Measurements from ENCODE around the gene ARAP3.

Gene ARAP3

DNA sequence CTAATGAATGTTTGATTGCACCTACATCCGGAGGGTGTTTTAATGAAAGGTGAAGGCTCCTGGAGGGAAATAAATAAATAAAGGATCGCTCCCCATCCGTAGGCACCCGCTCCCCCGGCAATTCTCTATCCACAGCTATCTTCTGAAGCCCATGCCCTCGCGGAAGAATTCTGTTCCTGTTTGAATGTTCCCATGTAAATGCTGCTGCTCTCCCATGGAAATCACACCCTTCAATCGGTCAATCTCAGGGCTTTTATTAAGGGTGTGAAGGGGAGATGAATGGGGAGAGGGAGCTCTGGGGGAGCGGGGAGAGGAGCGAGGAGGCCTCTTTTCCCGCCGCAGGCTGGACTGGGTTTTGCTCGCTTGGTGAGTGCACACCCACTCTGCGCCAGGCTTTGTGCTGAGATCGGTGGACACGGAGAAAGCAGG is 21.1 kb upstream of the ARAP3 start:
- no peak for DNase-seq (ENCODE audit: low spot score)

DNA sequence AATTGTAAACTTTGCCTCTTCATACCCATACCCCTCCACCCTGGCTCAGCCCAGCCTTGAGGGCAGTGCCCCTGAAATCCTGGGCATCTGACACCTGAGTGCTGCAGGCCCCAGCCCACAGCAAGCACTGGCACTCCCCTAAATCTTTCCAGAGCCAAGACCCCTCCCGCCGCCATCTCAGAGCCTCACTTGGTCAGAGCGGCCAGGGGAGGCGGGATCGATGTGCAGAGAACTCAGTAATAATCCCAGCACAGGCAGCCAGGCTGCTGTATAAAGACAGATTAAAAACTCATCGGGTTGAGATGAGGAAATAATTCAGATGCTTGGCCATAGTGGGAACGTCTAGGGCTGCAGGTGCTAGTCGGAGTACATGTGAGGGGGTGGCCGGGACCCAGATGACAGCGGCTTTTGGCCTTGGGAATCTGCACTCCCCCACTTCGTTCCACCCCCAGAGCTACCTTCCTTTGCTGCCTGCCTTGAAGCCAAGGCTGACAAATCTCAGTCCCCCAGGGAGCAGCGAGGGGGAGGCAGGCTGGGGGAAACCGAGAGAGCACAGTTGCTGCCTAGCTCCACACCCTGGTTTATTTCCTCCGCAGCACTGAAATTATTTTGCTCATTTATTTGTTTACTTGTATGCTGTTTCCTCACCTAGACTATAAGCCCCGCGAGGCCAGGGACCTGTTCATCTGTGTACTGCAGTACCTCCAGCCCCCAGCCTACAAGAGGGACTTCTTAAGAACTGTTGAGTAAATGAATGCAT is 19.5 kb upstream of the ARAP3 start:
- no peak for DNase-seq (ENCODE audit: low spot score)

DNA sequence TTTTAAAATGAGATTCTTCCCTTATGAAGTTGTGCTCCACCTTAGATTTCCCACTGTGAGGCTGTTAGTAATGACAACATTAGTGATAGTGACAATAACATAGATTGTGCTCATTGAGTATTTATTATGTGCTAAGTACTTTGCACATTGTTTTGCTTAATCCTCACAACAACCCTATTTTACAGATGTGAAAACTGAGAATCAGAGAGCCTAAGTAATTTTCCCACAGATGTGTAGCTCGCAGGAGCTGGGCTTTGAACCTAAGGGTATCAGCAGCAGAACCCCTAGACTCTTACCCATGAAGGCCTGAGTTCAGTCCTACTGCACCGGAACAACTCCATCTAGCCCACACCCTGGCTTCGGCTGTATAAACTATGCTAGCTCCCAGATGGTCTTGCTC is 15.6 kb upstream of the ARAP3 start:
- DNase-seq (ENCODE audit: low spot score) = no peak

DNA sequence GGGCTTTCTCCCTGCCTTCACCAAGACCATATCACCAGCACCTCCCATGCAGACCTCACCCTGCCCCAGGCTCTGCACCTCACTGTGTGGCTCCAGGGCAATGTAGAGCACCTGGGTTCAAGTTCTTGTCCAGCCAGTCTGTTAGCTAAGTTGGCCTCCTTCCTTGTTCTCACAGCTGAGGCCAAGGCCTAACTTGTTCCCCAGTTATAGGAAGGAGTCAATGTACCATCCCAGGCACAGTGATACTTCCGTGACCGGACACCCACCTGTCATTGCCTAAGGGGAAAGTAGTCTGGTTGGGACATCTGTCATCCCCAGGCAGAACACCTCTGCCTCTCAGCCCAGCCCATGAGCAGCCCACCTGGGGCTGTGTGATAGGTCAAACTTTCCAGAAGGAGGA is 14.4 kb upstream of the ARAP3 start:
- DNase-seq (ENCODE audit: low spot score) = no peak

DNA sequence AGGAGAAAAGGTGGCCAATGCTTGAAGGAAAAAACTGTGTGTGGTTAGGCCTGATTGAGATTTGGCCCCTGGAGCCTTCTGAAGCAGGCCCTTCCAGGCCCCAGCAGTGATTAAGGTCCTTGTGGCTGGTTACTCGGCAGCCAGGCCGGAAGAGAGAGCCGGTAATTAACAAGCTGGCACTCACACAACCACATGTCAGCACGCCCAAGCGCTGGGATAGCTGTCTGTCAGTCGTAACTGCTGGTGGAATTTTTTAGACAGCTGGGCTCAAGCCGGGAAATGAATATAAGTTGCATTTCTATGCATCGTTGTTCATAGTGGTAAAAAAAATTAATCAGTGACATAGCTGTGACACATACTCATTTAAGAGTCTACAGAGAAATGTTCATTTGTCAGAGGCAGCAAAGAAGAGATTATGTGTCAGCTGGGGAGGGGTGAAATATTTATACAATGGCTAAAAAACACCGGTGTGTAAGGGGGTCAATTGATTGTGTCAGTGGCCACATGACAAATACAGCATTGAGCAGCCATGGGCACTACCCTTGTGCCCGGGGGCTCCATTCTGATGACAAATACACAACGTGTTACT is 13.7 kb upstream of the ARAP3 start:
- no peak for DNase-seq (ENCODE audit: low spot score)

DNA sequence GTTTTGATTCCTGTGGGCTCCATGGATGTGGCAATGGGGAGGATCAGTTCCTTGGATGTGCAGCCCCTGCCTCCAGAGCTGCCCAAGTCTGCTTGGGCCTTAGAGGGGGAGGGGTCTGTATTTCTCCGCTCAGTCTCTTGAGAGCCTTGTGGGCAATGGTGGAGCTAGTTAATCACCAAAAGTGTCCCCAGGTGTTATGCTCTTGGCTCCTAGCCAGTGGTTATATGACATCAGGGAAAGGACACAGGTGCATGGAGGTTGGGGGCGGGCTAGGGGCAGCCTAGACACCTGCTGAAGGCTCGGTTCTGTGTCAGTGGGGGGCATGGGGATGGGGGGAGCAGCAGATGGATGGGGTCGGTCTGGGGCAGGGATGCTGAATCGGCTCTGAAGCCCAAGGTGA is 12.4 kb upstream of the ARAP3 start:
- no peak for DNase-seq (ENCODE audit: low spot score)

DNA sequence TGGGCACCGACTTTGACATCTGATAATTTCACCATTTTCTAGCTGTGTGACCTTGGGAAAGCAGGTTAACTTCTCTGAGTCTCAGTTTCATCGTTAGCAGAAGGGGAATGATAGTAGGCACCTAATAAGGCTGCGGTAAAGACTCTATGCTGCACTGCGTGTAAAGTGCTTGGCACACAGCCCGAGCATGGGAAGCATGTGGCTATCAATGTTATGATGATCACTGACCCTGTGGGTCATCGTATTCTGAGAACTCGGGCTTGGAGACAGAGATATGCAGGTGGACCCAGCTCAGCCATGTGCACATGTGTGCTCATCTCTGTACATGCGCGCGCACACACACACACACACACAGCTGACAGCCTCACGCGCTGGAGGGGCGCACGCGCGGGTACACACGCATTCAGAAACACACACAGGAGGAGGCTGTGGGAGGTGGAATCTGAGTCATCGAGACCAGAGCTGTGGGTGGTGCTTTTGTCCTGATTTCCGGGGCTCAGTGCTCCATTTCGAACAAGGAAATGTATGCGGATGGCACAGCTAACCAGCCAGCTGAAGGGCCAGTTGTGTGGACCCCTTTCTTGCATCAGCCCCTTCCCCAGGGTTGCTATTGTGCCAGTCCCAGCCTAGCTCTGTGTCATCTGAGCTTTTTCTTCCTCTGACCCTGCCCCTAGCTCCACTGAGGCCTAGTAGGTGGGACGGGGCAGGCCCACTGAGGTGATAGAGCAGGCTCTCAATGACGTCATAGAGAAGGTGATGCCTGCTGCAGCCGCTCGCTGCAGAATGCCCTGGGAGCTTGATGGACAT is 11.1 kb upstream of the ARAP3 start:
- DNase-seq (ENCODE audit: low spot score) = peak; percentile 76

DNA sequence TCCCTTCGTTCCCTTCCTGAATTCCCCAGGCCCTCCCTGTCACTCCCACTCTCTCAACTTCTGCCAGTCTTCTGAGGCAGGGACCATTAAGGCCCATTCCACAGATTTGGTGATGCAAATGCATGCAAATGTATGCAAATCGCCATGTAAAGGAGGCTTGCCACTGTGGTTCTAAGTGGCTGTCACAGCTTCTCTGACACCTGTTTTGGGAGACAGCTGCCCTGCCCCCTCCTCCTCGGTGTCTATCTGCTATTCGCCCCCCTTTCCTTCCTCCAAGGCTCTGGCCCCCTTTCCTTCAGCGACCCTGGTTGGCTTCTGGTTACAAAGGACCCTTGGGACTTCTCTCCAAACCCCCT is 10.5 kb upstream of the ARAP3 start:
- no peak for DNase-seq (ENCODE audit: low spot score)

DNA sequence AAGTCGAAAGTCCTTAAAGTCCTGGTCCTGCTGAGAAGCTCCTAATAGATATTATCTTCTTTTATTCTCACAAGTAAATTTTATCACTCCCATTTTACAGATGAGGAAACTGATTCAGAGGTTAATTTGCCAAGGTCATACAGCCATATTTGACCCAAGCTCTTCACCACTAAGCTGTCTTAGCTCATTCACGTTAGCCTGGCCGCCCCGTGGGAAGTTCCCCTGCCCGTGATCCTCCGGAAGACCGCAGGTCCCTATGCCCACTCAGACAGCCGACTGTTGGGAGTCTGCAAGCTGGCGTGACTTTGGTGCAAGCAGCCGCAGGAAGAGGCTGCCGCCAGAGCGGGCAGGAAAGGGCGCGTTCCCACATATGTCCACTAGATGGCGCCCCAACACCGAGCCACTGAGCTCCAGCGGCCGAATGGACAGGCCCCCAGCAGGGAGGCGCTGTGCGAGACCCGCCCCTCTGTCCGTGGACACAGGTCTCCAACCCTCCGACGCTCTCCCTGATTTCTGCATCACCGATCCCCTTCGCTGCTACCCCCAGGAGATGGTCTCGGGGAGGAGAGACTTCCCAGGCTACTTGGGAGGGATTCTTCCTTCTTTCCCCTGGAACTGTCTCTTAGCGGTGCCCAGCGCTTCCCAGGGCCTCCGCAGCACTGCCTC is 10.0 kb upstream of the ARAP3 start:
- DNase-seq (ENCODE audit: low spot score) = peak; percentile 84

DNA sequence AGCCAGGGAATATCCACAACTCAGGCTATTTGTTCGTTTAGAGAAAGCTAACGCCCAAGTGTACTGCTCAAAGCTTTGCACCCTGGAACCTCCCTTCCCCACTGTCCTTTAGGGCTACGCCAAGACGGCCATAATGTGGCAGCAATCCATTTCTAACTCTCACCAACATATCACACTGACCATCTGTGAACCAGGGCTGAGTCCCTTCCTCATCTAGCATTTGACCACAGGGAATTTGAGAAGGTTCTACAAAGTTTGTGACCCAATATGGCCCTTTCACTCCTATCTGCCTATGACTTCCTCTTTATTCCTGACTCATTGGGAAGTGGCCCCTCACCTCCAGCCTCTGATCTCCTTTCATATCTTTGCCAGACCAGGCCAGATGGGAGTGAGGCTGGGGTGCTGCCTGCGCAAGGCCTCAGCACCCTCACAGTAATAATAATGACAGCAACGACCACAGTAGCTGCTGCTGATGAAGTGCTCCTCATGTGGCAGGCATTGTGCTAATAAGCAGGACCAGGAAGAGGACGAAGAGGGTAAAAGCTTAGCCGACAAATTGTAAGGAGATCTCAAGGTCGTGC is 9.3 kb upstream of the ARAP3 start:
- DNase-seq (ENCODE audit: low spot score) = no peak

DNA sequence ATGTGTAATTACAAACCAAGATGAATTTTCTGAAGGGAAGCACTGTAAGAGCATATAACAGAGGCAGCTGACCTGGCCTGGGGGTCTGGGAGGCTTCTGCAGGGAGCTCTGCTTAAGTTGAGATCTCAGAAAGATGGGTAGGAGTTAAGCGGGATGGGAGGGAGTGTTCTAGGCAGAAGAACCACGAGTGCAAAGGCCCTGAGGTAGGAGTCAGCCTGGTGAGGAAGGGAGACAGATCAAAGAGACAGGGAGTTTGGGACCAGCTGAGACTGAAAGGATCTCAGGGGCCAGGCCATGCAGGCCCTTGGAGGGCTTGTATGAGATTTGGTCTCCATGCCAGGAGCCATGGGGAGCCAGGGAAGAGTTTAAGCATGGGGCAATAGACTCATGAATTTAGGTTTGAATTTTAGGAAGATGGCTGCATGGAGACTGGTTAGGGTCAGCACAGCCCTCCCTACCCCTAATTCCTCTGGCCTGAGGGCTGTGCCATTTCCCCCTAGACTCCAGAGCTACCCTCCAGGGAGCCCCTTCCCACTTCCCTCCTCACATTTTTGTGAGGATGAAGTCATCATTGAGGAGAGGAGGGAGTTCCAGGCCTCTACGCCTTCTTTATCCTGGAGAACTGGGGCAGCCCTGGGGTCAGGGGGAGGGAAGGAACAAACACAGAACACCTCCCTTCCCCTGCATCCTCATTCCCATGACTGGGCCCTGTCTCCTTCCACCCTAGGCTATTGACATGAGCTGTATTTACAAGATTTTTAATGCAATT is 4.8 kb upstream of the ARAP3 start:
- DNase-seq (ENCODE audit: low spot score) = no peak

DNA sequence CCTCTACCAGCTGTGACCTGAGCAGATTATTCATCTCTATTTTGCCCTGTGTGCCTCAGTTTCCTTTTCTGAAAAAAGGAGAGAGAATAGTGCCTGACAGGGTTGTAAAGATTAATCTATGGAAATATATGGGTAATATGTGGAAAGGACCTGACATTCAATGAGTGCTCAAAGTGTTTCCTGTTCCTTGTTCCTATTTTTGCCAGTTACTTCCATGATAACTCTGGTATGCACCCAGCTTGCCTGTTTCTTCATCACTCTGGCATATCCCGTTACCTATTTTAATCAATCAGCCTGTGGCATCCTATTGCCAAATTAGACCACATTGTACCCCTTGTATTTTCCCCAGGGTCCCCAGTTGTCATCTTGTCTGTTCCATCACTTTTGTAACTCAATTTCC is 3.6 kb upstream of the ARAP3 start:
- DNase-seq (ENCODE audit: low spot score) = no peak

DNA sequence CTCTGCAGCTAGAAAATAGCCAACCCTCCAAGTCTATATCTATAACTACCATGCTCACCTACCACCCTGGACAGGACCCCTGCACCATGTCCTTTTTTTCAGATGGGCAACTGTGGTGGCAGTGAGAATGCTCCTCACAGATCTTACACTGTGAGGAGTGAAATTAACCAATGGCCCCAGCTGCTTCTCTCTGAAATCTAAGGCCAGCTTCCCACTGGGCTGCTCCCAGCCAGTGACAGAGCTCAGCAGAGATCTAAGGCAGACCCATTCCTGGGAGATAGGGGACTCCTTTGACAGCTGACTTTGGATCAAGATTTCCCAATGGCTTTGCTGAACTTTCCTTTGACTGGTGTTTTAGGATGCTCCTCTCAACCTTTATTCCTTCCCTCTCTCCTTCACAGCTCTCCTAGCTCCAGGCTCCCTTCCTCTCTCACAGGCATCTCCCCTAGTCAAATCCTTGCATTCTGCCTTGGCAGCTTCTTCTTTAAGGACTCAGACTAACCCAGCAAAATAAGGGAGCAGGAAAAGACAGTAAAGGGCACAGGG is 1.6 kb upstream of the ARAP3 start:
- no peak for DNase-seq (ENCODE audit: low spot score)

DNA sequence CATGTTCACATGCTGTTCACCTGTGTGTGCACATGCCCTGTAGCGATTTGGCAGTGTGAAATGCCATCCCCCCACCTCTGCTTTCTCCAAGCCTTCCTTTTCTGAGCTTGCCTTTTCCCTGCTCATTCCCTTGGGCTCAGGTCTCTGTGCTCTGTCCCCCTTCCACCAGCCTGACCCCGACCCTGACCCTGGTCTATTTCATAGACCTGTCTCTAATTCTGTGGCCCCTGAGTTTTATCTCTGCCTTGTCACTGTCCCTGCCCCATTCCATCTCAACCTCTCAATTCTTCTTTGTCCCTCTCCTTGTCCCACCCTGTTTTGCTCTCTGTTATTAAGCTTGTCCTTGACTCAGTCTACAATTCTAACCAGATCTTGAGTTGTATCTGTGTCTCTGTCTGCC is 735 bp downstream of the ARAP3 start:
- no peak for DNase-seq (ENCODE audit: low spot score)

DNA sequence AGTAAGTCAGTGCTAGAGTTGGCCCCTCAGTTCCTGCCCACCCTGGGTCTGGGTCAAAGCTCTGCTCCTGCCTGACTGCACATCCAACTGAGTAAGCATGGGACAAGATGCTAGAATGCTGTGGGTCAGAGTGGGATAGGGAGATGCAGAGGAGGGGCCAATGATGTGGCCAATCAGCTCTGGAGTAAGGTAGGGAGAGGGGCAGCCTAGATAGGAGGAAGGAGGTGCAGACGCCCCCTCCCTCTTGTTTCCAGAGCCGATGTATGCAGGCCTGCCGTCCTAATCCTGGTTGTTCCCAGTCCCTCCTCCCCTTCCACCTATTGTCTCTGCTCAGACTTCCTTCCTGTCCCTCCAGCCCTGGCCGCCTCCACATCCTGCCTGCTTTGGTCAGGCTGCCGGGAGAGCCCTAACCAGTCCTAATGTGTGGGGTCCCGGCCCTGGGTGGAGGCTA is 1.3 kb downstream of the ARAP3 start:
- DNase-seq (ENCODE audit: low spot score) = peak; percentile 55

DNA sequence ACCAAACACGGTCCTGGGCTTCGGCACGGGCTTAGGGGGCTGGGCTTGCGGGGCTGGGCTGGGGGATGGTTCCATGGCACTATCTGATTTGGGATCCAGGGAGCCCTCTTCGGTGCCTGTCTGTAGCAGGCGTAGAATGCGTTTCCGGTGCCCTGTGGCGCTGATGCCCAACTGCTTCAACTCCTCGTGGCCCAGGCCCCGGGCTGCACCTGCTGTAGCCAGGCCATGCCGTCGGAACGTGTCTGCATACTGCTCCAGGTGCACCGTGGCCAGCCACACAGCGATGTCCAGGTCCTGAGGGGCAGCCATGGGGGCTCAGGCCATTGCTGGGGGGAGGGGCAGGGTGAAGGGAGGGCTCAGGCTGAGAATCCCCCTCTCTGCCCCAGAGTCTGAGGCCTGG is 1.9 kb downstream of the ARAP3 start:
- no peak for DNase-seq (ENCODE audit: low spot score)

DNA sequence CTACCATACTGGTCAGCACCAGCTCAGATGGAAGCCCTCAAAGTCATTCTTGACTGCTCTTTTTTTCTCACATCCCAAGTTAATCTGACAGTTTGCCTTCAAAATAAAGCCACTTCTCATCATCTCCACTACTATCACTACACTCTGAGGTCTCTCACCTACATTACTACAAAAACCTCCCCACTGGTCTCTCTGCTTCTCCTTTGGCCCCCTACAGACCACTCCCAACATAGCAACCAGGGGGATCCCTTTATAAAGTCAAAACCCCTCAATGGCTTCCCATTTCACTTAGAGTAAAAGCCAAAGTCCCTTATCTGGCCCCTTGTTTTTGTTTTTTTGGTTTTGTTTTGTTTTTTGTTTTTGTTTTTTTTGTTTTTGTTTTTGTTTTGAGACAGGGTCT is 4.6 kb downstream of the ARAP3 start:
- DNase-seq (ENCODE audit: low spot score) = no peak

DNA sequence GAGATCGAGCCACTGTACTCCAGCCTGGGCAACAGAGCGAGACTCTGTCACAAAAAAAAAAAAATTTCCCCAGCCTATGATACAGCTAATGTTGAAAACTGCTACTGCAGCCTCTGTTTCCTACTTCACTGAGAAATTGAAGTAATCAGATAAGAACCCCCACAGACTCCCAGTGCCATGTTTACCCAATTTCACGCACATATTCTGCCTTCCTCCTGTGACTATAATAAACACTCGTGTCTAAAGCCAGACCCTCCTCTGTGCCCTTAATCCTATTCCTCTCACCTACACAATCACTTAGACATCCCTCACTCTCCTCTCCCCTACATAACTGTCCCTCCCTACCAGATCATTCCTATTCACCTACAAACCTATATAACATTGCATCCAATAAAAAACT is 6.4 kb downstream of the ARAP3 start:
- no peak for DNase-seq (ENCODE audit: low spot score)

DNA sequence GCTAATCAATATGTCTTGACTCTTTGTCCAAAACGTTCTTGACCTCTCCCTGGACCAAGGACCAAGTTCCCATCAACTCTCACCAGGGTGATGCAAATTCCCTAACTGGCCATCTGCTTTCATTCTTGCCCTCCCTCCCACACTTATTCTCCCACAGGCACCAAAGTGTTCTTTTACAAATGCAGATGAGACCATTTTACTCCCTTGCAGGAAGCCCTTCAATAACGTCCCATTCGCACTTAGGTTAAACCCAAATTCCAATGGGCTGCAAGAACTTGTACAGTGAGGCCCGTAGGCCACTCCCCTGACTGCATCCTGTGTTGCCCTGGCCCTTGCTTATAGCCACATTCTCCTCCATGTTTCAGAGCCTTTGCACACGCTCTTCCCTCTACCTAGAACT is 7.3 kb downstream of the ARAP3 start:
- DNase-seq (ENCODE audit: low spot score) = no peak

DNA sequence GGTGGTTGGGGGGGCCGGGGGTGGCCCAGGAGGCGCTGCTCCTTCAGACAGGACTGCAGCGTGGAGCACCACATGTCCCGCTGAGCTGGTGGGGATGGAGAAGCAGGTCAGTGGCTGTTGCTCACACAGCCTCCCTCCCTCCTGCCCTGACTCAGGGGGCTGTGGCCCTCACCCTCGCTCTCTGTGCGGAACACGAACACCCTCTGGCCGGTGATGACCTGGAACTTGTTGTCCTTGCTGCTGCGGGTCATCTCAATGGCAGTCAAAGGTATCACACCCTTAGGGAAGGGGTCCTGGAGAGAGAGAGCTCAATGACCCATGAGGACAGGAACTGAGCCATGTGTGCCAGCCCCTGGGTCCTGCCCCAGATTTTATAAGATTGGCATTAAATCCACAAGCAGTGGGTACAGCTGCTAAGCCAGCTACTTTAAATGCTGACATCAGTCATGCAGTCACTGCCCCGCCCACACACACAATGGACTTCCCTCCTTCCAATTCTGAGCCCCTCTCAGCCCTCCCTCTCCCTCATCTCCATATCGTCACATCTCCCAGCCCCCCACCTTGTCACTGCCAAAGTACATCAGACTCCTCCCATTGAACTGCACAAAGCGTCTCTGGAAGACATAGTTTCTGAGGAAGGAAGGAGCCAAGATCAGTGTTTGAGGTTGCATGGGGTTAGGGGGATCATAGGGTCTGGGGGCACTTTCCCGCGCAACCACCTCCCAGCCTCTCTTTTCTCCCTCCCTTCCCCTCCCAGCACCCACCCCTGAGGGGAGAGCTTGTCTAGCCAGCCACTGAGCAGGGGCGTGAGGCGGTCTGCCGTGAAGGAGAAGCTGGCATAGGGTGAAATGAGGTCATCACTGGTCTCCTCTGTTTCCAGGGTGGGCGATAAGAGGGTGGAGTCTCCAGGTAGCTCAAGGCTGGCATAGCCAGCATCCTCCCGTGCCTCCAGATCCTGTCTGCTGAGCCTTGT is 8.9 kb downstream of the ARAP3 start:
- no peak for DNase-seq (ENCODE audit: low spot score)

All from hepatic stellate cell (primary cell).